Activated CD8-positive, alpha-beta memory T cell treated with anti-CD3 and anti-CD28 coated beads for 24 hours (primary cell): Measurements from ENCODE around the gene LRP1-AS.

Experiments
- DNase-seq: peaks from one replicate; pipeline ENCODE4 v3.0.0-alpha.2; 2020

LRP1-AS gene

DNA sequence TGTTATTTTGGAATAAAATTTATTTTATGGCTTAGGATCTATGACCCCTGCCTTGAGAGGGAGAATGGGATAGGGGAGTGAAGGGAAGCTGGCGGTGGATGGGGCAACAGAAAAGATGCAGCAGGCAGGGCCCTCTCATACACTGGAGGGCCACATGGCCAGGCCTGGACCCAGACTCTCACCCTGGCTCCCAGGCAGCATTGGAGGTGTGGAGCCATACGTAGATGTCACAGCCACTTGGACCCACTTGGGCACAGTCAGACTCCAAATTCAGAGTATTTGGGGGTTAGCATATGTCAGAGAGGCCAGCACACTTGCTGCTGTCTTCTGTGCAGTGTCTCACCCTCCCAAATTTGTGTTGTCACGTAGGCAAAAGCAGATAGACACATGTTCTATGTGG is 52.0 kb downstream of the LRP1-AS start:
- DNase-seq: peak; percentile 62
